HCT116 (cell line): ENCODE results near the gene NAA40. TPM values are rescaled to one million over a fixed set of nuclear protein-coding genes. Genes with fewer than 3 reads are reported as not detected.

Source experiments
- ATAC-seq: fragments of 200-7000 bp; cut with Tn5 transposase; 2 replicates; pipeline ENCODE4 v1.9.1; 2020; ENCODE audit warnings: mild to moderate bottlenecking, moderate library complexity
- BruUV-seq: library from RNA; stranded (reverse); fragments of 400-500 nt; replicated peaks from 2 replicates; lab custom pipeline; 2021; lab: Mats Ljungman, UMichigan
- CTCF ChIA-PET: fragments of 300-600 bp; sonication (Branson Sonifier 250); formaldehyde crosslinking; loops from one replicate; lab custom pipeline; 2021; ENCODE audit warnings: antibody characterized with exemption; lab: Charles Lee
- POLR2A ChIA-PET: fragments of 300-600, 350-600 bp; sonication (Branson Sonifier 250); formaldehyde crosslinking; loops from one replicate; lab custom pipeline; 2021; ENCODE audit warnings: antibody characterized with exemption; lab: Charles Lee
- RAD21 ChIA-PET, 2 experiments: fragments of 300-600 bp; sonication (Branson Sonifier 250); formaldehyde crosslinking; loops; one replicate each; lab custom pipeline; 2023; ENCODE audit warnings: low total read pairs in 2 of 2; ENCODE audit not compliant: uncharacterized antibody in 2 of 2, unreplicated experiment in 2 of 2, low non-redundant PET in 1 of 2; lab: Charles Lee
- DNase-seq: peaks from one replicate; pipeline ENCODE4 v3.0.0-alpha.2; 2010; ENCODE audit warnings: low read depth, low spot score
- H2AFZ ChIP-seq: fragments of 200-600 bp; shearing (Covaris generic), sonication (generic); 2 replicates; pipeline ENCODE4 v1.6.1; 2017; ENCODE audit warnings: low read depth, mixed run types, mixed read lengths, antibody characterized with exemption, low read length; ENCODE audit not compliant: poor library complexity, severe bottlenecking
- H3K27ac ChIP-seq: 2 replicates; pipeline ENCODE4 v1.5.1; 2012; ENCODE audit warnings: low read depth, low read length
- H3K27me3 ChIP-seq: fragments of 200-600 bp; sonication (generic); 2 replicates; pipeline ENCODE4 v1.6.1; 2016; ENCODE audit warnings: mixed run types, low read length, mixed read lengths; ENCODE audit not compliant: insufficient read depth
- H3K36me3 ChIP-seq, 2 experiments: fragments of 200-500 bp in 1 of 2; fragments of 200-600 bp in 1 of 2; sonication (Bioruptor generic) in 1 of 2; sonication (generic) in 1 of 2; 2 replicates each; pipeline versions ENCODE4 v1.5.1 to v1.6.1; 2014 to 2016; ENCODE audit warnings: low read length in 2 of 2, inconsistent platforms in 1 of 2, mixed read lengths in 1 of 2, mixed run types in 1 of 2; ENCODE audit not compliant: insufficient read depth in 2 of 2, control insufficient read depth in 1 of 2
- H3K4me1 ChIP-seq, 2 experiments: fragments of 200-600 bp in 1 of 2; sonication (generic) in 1 of 2; 2 replicates each; pipeline versions ENCODE4 v1.5.1 to v1.6.1; 2012 to 2017; ENCODE audit warnings: low read length in 2 of 2, inconsistent platforms in 1 of 2, mild to moderate bottlenecking in 1 of 2, mixed read lengths in 1 of 2, mixed run types in 1 of 2, moderate library complexity in 1 of 2; ENCODE audit not compliant: insufficient read depth in 2 of 2, control insufficient read depth in 1 of 2
- H3K4me2 ChIP-seq: fragments of 200-600 bp; sonication (generic); 2 replicates; pipeline ENCODE4 v1.6.1; 2017; ENCODE audit warnings: mixed run types, low read length, mixed read lengths
- H3K4me3 ChIP-seq, 2 experiments: fragments of 200-600 bp in 1 of 2; sonication (generic) in 1 of 2; replicated peaks in 1 of 2; 2 replicates each; pipeline ENCODE4 v1.5.1; 2011 to 2016; ENCODE audit warnings: low read length in 2 of 2, control low read depth in 1 of 2, low read depth in 1 of 2, mild to moderate bottlenecking in 1 of 2, mixed read lengths in 1 of 2, mixed run types in 1 of 2
- H3K79me2 ChIP-seq: fragments of 200-600 bp; sonication (generic); 2 replicates; pipeline ENCODE4 v1.6.1; 2017; ENCODE audit warnings: mild to moderate bottlenecking, mixed run types, low read length, moderate library complexity, mixed read lengths; ENCODE audit not compliant: insufficient read depth
- H3K9ac ChIP-seq: fragments of 200-600 bp; sonication (generic); 2 replicates; pipeline ENCODE4 v1.6.1; 2016; ENCODE audit warnings: low read length, mixed read lengths
- H3K9me2 ChIP-seq: fragments of 200-600 bp; sonication (generic), shearing (Covaris generic); 2 replicates; pipeline ENCODE4 v1.6.1; 2017; ENCODE audit warnings: mixed run types, mild to moderate bottlenecking, moderate library complexity; ENCODE audit not compliant: insufficient read depth
- H3K9me3 ChIP-seq, 2 experiments: fragments of 200-500 bp in 1 of 2; fragments of 200-600 bp in 1 of 2; sonication (Bioruptor generic) in 1 of 2; sonication (generic) in 1 of 2; 2 replicates each; pipeline ENCODE4 v1.6.1; 2014 to 2017; ENCODE audit warnings: low read length in 2 of 2, mixed read lengths in 2 of 2, inconsistent platforms in 1 of 2, low read depth in 1 of 2, mild to moderate bottlenecking in 1 of 2, mixed run types in 1 of 2, moderate library complexity in 1 of 2; ENCODE audit not compliant: control insufficient read depth in 1 of 2, insufficient read depth in 1 of 2
- H4K20me1 ChIP-seq: fragments of 200-600 bp; sonication (generic), shearing (Covaris generic); 2 replicates; pipeline ENCODE4 v1.6.1; 2017; ENCODE audit warnings: mixed run types, mild to moderate bottlenecking, moderate library complexity; ENCODE audit not compliant: insufficient read depth
- CBX3 ChIP-seq: IDR thresholded peaks from 2 replicates; pipeline ENCODE4 v1.6.1; 2012; ENCODE audit warnings: low read depth
- CEBPB ChIP-seq: IDR thresholded peaks from 2 replicates; pipeline ENCODE4 v1.6.1; 2012; ENCODE audit warnings: low read depth
- EGR1 ChIP-seq: IDR thresholded peaks from 2 replicates; pipeline ENCODE4 v1.6.1; 2012; ENCODE audit warnings: low read depth
- ELF1 ChIP-seq: IDR thresholded peaks from 2 replicates; pipeline ENCODE4 v1.6.1; 2012; ENCODE audit warnings: low read depth, borderline replicate concordance
- EZH2phosphoT487 ChIP-seq: fragments of 200-600 bp; IDR thresholded peaks from 2 replicates; pipeline ENCODE4 v1.6.1; 2018; ENCODE audit warnings: antibody characterized with exemption, borderline replicate concordance
- FOSL1 ChIP-seq: IDR thresholded peaks from 2 replicates; pipeline ENCODE4 v1.6.1; 2012; ENCODE audit warnings: low read depth
- POLR2A ChIP-seq: IDR thresholded peaks from 2 replicates; pipeline ENCODE4 v1.7.0; 2011; ENCODE audit warnings: borderline replicate concordance; ENCODE audit not compliant: insufficient read depth, insufficient read length; ENCODE audit errors: extremely low read depth
- POLR2AphosphoS5 ChIP-seq: IDR thresholded peaks from 2 replicates; pipeline ENCODE4 v1.6.1; 2011; ENCODE audit warnings: mild to moderate bottlenecking, low read depth, low read length, moderate library complexity
- REST ChIP-seq: IDR thresholded peaks from 2 replicates; pipeline ENCODE4 v1.6.1; 2012; ENCODE audit warnings: low read depth
- SIN3A ChIP-seq: IDR thresholded peaks from 2 replicates; pipeline ENCODE4 v1.6.1; 2012; ENCODE audit warnings: low read depth
- SP1 ChIP-seq: IDR thresholded peaks from 2 replicates; pipeline ENCODE4 v1.6.1; 2012; ENCODE audit warnings: low read depth
- SRF ChIP-seq: IDR thresholded peaks from 2 replicates; pipeline ENCODE4 v1.6.1; 2012; ENCODE audit warnings: low read depth
- TCF7L2 ChIP-seq: IDR thresholded peaks from 2 replicates; pipeline ENCODE4 v1.7.0; 2011; ENCODE audit warnings: borderline replicate concordance, inconsistent platforms; ENCODE audit not compliant: insufficient read depth, insufficient read length; ENCODE audit errors: extremely low read depth
- ZFX ChIP-seq: fragments of 450-650 bp; IDR thresholded peaks from 2 replicates; pipeline ENCODE4 v1.6.1; 2017
- intact Hi-C: fragments of 100-400 bp; cut with micrococcal nuclease; formaldehyde crosslinking; loops from 2 replicates; pipeline ENCODE4 v1.10.0; 2022
- total RNA-seq: library from RNA; stranded (reverse); gene quantifications from one replicate; pipeline ENCODE4 v1.2.1, GENCODE V29; 2021; ENCODE audit not compliant: unreplicated experiment
- TF ChIP-seq, protein P1 (sequence below): IDR thresholded peaks from 2 replicates; pipeline ENCODE4 v1.6.1; 2012

The NAA40 gene
- total RNA-seq, 1 experiment from 2014 or later = 25.3 TPM

DNA sequence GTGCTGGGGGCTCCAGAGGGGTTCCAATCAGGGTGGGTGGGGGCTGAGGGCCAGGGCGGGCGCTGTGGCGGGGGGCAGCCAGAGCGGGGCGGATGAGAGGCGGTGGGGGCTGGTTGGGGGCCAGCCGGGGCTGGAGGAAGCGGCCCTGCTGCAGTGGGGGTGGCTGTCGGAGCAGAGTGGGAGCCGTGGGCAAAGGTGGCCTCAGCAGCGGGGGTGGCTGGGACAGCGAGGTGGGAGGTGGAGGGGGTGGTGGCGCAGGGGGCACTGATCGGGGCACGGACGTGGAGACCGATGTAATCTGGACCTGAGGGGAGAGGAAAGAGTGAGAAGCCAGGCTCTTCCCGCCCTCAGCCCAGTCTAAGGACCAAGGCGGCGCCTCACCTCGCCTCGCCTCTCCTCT is 26.9 kb upstream of the NAA40 start:
- H3K9me2 ChIP-seq = no peaks in the 10 kb centered on the region
- BruUV-seq = no TSS peak
- TF ChIP-seq SP1 (no peak), SIN3A (no peak), TCF7L2 (no peak), CBX3 (no peak), ELF1 (no peak), SRF (no peak), POLR2AphosphoS5 (no peak), EZH2phosphoT487 (no peak), CEBPB (no peak), EGR1 (no peak), POLR2A (no peak), REST (no peak), ZFX (no peak), FOSL1 (no peak)
- TF ChIP-seq, protein P1, sequence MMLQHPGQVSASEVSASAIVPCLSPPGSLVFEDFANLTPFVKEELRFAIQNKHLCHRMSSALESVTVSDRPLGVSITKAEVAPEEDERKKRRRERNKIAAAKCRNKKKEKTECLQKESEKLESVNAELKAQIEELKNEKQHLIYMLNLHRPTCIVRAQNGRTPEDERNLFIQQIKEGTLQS = no peak
- H3K27me3 ChIP-seq = no peaks in the 10 kb centered on the region
- no peak overlapping the region for H3K4me2 ChIP-seq
- H3K79me2 ChIP-seq = no peaks in the 10 kb centered on the region
- no peak overlapping the region for H3K4me3 ChIP-seq
- no peak for ATAC-seq
- no peak overlapping the region for H2AFZ ChIP-seq
- no peaks in the 10 kb centered on the region for H4K20me1 ChIP-seq
- ChIA-PET POLR2A (no interaction called here), RAD21 (no interaction called here), CTCF (no interaction called here)
- H3K4me1 ChIP-seq = peaks cover 5 to 12% of the 10 kb centered on the region in 2 experiments; a peak in 2 of 4 replicates
- intact Hi-C loops = no loop called here
- H3K36me3 ChIP-seq = peaks cover 0 to 4% of the 10 kb centered on the region in 2 experiments; a peak in 2 of 4 replicates
- no peak for DNase-seq
- no peaks in the 10 kb centered on the region for H3K9me3 ChIP-seq
- H3K27ac ChIP-seq = no peak overlapping the region
- H3K9ac ChIP-seq = no peak overlapping the region
